Measurements from ENCODE around the gene PPP1CA.

PPP1CA gene

DNA sequence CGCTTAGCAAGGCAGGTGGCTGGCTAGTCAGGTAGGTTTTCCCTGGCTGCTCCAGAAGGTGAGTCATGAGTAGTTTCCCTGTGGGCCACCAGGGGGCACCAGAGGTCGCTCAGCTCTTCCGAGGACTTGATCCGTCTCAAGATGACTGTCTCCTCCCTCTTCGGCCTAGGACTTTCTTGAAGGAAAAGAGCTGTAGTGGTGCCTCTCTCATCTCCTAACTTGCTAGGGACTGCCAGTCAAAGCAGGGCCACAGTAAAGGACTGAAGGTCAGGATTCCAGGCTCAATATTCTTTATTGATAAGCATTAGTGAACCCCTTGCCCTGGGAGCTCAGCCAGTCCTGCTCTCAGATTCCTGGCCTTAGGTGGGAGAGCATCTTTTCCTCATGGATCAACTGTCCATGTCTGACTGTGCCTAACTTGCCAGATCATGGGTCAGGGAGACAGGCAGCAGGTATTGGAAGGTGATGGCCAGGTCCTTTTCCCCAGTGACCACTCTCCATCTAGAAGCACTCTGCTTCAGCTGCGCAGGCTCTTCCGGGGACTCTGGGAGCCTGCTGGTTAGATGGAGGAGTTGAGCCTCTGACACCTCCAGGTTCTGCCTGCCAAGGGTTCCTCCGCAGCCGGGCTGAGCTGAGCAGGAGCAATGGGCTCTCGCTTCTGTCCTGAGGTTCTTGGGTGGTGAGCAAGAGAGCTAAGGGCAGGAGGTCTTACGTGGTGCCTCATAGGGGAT is 50.2 kb downstream of the PPP1CA start:
- H3K27ac ChIP-seq: peak overlapping the region; percentile 62
- H3K4me2 ChIP-seq: peak overlapping the region; percentile 99
- peaks cover 67% of the 10 kb centered on the region for H3K4me1 ChIP-seq
- no peak for TF ChIP-seq Cebpa-rat (IDR thresholded peaks at IDR 0.05)
- no peaks in the 10 kb centered on the region for H3K36me3 ChIP-seq
- no peaks in the 10 kb centered on the region for H4K20me1 ChIP-seq
- 0 out of 2 replicates have a peak overlapping the region, but pooled peaks have one; percentile 22 for H3K4me3 ChIP-seq
- no peaks in the 10 kb centered on the region for H3K27me3 ChIP-seq
- H3K9ac ChIP-seq: peak overlapping the region; percentile 60
- no peaks in the 10 kb centered on the region for H3K9me3 ChIP-seq

DNA sequence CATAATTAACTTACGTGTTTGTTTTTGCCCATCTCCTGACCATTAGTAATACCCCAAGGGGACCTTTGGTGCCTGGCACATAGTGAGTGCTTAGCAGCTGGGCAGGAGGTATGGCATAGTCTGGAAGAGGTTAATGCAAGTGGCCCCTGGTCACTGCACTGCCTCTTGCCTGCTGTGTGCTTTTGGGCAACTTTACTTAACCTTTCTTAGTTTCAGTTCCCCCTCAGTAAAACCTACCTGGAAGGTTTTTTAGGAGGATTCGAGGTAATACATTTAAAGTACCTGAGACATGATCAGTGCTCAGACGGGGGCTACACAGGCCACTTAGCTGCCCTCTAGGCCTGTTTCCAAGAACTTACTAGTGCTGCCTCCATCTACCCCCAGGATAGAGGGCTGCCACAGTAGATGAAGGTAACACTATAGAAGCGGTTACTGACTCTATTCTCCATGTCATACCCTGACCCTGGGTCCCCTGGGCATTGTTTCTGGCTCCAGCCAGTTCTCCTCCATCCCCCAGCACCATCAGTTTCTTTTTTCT is 51.7 kb downstream of the PPP1CA start:
- Histone ChIP-seq H3K9me3 (no peaks in the 10 kb centered on the region), H3K27me3 (no peaks in the 10 kb centered on the region), H3K9ac (0 out of 2 replicates have a peak overlapping the region, but pooled peaks have one; percentile 10), H3K4me3 (no peak overlapping the region), H3K36me3 (no peaks in the 10 kb centered on the region), H3K4me2 (peak overlapping the region; percentile 34; the same call in 1 of the 2 replicates), H4K20me1 (no peaks in the 10 kb centered on the region), H3K4me1 (peaks cover 67% of the 10 kb centered on the region), H3K27ac (no peak overlapping the region)
- no peak for TF ChIP-seq Cebpa-rat (IDR thresholded peaks at IDR 0.05)

DNA sequence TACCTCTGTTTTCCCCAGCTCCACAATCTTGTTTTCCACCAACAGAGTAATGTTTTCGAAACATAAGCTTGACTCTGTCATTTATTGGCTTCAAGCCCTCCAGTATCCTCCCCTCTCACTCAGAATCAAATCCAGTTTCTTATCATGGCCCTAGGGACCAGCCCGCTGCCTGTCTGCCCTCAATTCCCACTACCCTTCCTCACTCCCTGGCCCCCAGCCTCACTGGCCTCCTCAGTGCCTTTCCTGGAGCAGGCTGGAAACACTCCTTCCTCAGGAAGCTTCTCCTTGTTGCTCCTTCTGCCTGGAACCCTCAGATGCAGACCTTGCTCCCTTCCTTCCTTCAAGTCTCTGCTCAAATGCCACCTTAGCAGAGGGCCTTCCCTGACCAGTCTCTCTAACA is 52.2 kb downstream of the PPP1CA start:
- Histone ChIP-seq H3K9ac (no peak overlapping the region), H3K27me3 (no peaks in the 10 kb centered on the region), H4K20me1 (no peaks in the 10 kb centered on the region), H3K4me3 (no peak overlapping the region), H3K36me3 (no peaks in the 10 kb centered on the region), H3K4me1 (peaks cover 67% of the 10 kb centered on the region), H3K27ac (no peak overlapping the region), H3K9me3 (no peaks in the 10 kb centered on the region), H3K4me2 (no peak overlapping the region; the same call in 1 of the 2 replicates)
- no peak for TF ChIP-seq Cebpa-rat (IDR thresholded peaks at IDR 0.05)

DNA sequence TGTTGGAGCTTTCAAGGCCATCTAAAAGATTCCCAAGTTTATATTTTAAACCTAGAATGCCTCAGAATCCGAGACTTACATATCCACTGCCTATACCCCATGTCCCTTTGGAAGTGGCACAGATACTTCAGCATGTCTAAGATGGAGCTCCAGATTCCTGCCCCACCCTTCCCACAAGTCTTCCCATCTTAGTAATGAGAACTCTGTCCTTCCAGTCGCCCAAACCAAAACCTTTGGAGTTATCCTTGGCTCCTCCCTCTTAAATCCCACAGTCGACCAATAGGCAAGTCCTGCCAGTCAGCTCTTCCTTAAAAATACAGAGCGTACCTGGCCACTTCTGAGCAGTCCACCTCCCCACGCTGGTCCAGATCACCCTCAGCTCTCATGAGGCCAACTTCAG is 52.6 kb downstream of the PPP1CA start:
- H3K36me3 ChIP-seq: no peaks in the 10 kb centered on the region
- no peak overlapping the region for H3K4me3 ChIP-seq
- no peak overlapping the region for H3K9ac ChIP-seq
- no peak overlapping the region for H3K27ac ChIP-seq
- no peak overlapping the region for H3K4me2 ChIP-seq
- TF ChIP-seq Cebpa-rat (IDR thresholded peaks at IDR 0.05): no peak
- peaks cover 67% of the 10 kb centered on the region for H3K4me1 ChIP-seq
- H4K20me1 ChIP-seq: no peaks in the 10 kb centered on the region
- H3K9me3 ChIP-seq: no peaks in the 10 kb centered on the region
- no peaks in the 10 kb centered on the region for H3K27me3 ChIP-seq

Measured in BLaER1 (cell line).